HG03460 (cell line): ENCODE results near the gene LRRC46.

Experiments
- ATAC-seq: cut with Tn5 transposase; IDR thresholded peaks from one replicate; pipeline ENCODE4 v1.9.1; 2021; ENCODE audit not compliant: unreplicated experiment

Gene LRRC46

GRCh38 chr17:47850692-47851573 lies 19.5 kb downstream of the LRRC46 start, which contains the start of gene SP6:
TSS of gene SP6 (minus strand) at chr17:47851163. CDS start at chr17:47848429, 2,734 bp downstream.
- ATAC-seq: no peak

GRCh38 chr17:47851764-47852112 lies 20.3 kb downstream of the LRRC46 start:
- ATAC-seq: no peak

GRCh38 chr17:47852113-47852949 lies 20.9 kb downstream of the LRRC46 start:
- no peak for ATAC-seq

GRCh38 chr17:47853616-47854015 lies 22.1 kb downstream of the LRRC46 start:
- no peak for ATAC-seq

GRCh38 chr17:47855737-47856136 lies 24.3 kb downstream of the LRRC46 start:
- no peak for ATAC-seq

GRCh38 chr17:47856830-47857229 lies 25.4 kb downstream of the LRRC46 start:
- no peak for ATAC-seq

GRCh38 chr17:47857551-47858455 lies 26.3 kb downstream of the LRRC46 start:
- no peak for ATAC-seq

- no peak for ATAC-seq
Measured at GRCh38 chr17:47860386-47860785, 28.9 kb downstream of the LRRC46 start.

GRCh38 chr17:47862621-47863440 lies 31.4 kb downstream of the LRRC46 start:
- ATAC-seq: no peak

- no peak for ATAC-seq
Measured at GRCh38 chr17:47864791-47865216, 33.3 kb downstream of the LRRC46 start.

GRCh38 chr17:47866941-47867340 lies 35.5 kb downstream of the LRRC46 start:
- ATAC-seq: no peak

- ATAC-seq: no peak
Measured at GRCh38 chr17:47867813-47868533, 36.5 kb downstream of the LRRC46 start.

- no peak for ATAC-seq
Measured at GRCh38 chr17:47869114-47869513, 37.6 kb downstream of the LRRC46 start.

GRCh38 chr17:47870056-47870455 lies 38.6 kb downstream of the LRRC46 start:
- no peak for ATAC-seq

GRCh38 chr17:47871048-47871447 lies 39.6 kb downstream of the LRRC46 start:
- no peak for ATAC-seq

GRCh38 chr17:47872019-47872650 lies 40.7 kb downstream of the LRRC46 start:
- ATAC-seq: no peak

- no peak for ATAC-seq
Measured at GRCh38 chr17:47872651-47873161, 41.2 kb downstream of the LRRC46 start.

GRCh38 chr17:47873200-47874090 lies 42.0 kb downstream of the LRRC46 start:
- no peak for ATAC-seq
